Fibroblast of pulmonary artery (primary cell): Measurements from ENCODE around the gene MIF.
"Not testable (repeated sequence)": the region's sequence is repeated elsewhere in the genome, so short reads cannot be mapped to it uniquely, and the experiment has no call there.

Source experiments
- DNase-seq: peaks from one replicate; pipeline ENCODE4 v3.0.0-alpha.2; 2010; ENCODE audit warnings: low read depth
- H3K4me3 ChIP-seq: replicated peaks from 2 replicates; pipeline ENCODE4 v1.5.1; 2011; ENCODE audit warnings: low read depth, mild to moderate bottlenecking, control low read depth, low read length, moderate library complexity
- TF ChIP-seq, protein P1 (sequence below): IDR thresholded peaks from 2 replicates; pipeline ENCODE4 v1.5.1; 2011; ENCODE audit warnings: mild to moderate bottlenecking, control low read depth, low read length, inconsistent platforms; ENCODE audit errors: missing control alignments

MIF gene

DNA sequence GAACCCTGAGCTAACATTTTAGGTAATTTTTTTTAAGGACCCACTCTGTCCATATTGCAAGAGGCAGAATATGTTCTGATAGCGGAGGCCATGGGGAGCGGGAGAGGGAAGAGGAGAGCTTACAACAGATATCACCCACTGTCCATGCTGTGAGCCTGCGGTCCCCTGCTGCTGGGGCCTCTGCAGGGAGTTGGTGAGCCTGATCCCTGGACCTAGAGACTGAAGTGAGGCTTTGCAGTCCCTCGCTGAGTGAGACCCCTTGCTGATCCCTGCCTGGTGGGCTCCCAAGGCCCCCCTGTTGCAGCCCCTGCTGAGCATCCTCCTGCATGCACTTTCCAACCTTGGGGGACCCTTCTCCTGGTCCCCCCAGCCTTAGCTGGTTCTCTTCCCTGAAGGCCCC, 12.5 kb downstream of the MIF start:
- no peak for DNase-seq
- H3K4me3 ChIP-seq: no peak overlapping the region
- TF ChIP-seq, protein P1, sequence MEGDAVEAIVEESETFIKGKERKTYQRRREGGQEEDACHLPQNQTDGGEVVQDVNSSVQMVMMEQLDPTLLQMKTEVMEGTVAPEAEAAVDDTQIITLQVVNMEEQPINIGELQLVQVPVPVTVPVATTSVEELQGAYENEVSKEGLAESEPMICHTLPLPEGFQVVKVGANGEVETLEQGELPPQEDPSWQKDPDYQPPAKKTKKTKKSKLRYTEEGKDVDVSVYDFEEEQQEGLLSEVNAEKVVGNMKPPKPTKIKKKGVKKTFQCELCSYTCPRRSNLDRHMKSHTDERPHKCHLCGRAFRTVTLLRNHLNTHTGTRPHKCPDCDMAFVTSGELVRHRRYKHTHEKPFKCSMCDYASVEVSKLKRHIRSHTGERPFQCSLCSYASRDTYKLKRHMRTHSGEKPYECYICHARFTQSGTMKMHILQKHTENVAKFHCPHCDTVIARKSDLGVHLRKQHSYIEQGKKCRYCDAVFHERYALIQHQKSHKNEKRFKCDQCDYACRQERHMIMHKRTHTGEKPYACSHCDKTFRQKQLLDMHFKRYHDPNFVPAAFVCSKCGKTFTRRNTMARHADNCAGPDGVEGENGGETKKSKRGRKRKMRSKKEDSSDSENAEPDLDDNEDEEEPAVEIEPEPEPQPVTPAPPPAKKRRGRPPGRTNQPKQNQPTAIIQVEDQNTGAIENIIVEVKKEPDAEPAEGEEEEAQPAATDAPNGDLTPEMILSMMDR: no peak

DNA sequence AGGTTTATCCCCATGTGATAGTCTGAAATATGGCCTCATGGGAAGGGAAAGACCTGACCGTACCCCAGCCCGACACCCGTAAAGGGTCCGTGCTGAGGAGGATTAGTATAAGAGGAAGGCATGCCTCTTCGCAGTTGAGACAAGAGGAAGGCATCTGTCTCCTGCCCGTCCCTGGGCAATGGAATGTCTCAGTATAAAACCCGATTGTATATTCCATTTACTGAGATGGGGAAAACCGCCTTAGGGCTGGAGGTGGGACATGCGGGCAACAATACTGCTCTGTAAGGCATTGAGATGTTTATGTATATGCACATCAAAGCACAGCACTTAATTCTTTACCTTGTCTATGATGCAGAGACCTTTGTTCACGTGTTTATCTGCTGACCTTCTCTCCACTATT, 13.2 kb downstream of the MIF start:
- not testable (repeated sequence) for H3K4me3 ChIP-seq, DNase-seq

DNA sequence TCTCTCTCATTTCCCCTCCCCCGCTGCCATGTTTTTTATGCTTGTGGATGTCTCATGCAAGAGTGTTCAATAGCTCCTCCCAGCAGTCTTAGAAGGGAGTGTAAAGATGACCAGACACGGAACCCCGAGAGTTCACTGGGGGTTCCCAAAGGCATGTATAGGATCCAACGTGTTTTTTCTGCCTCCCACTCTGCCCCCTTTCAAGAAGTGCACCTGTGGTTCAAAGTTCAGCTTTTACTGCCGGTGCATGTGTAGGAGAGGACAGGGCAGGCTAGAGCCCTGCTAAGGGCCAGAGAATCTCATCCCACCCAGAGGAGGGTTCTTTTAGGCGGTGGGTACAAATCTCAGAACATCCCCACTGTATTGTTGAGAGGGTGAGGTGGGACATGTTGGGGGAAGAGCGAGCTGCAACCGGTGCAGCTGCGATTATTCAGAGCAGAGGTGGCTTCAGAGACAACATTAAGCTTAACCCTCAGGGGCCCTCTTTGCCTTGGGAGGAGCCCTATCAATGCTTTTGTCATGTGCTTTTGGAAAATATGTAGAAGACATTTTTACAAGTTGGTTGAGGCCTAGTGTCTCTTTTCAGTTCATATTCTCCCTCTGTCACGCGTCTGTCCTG, 14.5 kb downstream of the MIF start:
- H3K4me3 ChIP-seq: no peak overlapping the region
- TF ChIP-seq, protein P1: no peak
- DNase-seq: no peak

DNA sequence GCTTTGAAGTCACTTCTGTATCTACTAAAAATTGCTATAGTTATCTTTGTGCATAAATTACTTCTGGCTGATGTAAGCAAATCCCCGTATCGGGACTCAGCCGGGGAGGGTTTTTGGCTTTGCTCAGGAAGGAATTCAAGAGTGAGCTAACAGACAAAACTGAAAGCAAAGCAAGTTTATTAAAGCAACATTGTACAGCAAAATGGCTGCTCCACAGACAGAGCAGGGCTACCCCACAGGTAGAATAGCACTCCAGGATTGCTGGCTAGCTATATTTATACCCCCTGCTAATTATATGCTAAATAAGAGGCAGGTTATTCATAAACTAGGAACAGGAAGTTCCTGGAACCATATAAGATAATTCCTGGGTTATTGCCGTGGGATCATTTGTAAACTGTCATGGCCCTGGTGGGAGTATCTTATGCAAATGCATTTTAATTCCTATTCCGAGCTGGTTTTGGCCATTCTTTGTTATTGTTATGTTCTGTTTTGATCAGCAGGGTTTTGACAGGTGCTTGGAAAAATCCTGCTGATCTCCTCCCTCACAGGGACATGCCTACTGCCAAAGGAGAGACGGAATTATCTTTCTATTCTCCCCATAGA, 15.2 kb downstream of the MIF start:
- DNase-seq: peak; percentile 37
- H3K4me3 ChIP-seq: no peak overlapping the region
- TF ChIP-seq, protein P1: no peak

DNA sequence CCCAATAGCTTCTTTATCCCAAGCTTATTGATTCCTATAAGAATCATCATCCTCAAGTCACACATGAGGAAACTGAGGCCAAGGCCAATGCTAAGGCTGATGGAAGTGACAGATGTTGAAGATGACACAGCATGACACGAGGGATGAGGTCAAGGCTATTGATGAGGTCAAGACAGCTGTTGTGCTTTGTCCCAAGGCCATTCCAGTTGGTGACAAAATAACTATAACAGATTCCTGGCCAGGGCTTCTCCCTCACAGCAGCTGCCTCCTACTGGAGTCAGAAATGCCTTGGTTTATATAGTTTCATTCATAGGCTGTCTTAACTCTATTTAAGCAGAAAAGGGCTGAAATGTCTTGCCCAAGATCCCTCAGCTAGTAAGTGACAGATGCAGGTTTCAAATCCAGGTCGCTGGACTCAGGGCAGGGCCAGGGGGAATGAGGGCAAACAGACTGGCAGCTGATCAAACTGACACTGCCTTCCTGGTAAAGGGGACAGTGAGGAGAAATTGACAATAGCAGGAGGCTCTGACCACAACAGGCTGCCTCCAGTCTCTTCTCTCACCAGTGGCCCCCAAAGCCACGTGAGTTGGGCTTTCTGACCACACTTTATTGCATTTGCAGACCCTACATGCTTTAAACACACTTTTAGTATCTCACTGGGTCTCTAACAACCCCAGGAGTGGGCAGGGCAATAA, 16.5 kb downstream of the MIF start:
- H3K4me3 ChIP-seq: no peak overlapping the region
- TF ChIP-seq, protein P1: no peak
- no peak for DNase-seq

DNA sequence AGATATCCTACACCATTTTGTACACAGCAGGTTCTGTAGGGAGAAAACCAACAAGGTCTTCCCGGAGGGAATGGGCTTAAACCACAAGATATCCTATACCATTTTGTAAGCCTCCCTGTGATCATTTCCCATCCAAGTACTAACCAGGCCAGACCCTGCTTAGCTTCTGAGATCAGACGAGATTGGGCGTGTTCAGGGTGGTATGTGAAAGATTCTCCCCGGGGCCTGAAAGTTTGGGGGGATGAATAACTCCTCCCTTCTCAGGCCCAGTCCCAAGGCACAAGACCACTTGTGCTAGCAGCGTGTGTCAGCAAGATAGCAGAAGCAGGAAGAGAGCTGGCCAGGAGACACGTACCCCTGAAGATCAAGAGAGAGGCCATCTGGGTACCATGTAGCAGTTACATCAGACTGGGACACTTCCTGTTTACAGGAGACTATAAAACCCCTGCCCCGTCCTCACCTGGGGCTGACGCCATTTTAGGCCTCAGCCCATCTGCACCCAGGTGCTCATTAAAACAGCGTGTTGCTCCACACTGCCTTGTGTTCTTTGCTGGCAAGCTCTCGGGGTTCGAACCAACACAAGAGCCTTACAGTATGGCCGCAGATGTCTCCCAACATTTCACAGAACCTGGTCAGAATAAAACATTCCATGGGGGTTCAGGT, 17.3 kb downstream of the MIF start:
- DNase-seq: no peak
- TF ChIP-seq, protein P1: no peak
- H3K4me3 ChIP-seq: no peak overlapping the region

DNA sequence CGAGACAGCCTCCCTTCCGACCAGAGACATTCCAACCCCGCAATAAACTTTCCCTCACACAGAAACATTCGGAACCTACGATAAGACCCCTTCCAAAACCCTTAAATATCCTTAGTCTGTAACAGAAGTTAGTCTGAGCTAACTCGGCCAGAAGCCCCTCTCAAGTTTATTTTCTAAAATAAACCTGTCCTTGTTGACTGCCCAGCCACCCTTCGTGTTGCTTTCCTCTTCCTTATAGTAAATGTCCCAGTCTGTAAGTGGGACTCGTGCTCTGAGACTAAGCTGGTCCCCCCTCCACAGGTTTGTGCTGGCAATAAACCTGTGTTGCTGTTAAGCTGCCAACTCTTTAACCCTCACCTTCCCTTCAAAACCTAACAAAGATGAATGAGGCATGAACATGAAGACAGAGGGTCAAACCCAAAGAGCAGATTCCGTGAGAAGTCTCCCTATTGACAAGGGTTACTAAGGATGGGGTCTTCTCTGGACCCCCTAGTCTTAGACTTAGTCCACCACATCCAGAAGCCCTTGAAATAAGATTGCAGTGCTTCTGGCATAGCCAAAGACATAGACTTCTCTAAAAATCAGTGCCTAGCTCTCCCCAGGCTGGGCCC, 18.2 kb downstream of the MIF start:
- DNase-seq: no peak
- TF ChIP-seq, protein P1: no peak
- H3K4me3 ChIP-seq: no peak overlapping the region
